ENCODE results near the gene TMEFF2. TPM values are rescaled to one million over a fixed set of nuclear protein-coding genes. Genes with fewer than 3 reads are reported as not detected.
"Not testable (repeated sequence)": the region's sequence is repeated elsewhere in the genome, so short reads cannot be mapped to it uniquely, and the experiment has no call there.

The TMEFF2 gene
- total and polyA plus RNA-seq, 3 donors from 2014 or later = 2.2 to 3.0 (median 2.7) TPM

DNA sequence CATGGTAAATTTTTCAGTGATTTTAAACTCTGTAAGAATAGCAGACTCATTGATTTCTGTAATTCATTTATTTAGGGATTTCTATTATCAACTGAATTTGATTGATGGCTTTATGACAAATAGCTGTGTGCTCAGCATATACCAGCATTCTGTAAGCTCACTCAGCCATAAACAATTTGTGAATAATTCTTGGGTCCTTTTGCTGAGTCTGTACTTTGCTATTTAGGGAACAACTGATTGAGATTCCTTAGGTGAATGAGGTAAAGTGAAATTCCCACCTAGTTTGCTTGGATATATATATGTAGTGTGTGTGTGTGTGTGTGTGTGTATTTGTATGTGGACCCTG, 271.1 kb downstream of the TMEFF2 start:
- Histone ChIP-seq H3K9me3 (no peaks in the 10 kb centered on the region), H3K4me1 (no peaks in the 10 kb centered on the region), H3K27me3 (no peaks in the 10 kb centered on the region), H3K4me3 (no peak overlapping the region), H3K36me3 (ENCODE audit: low read depth, missing control alignments) (no peaks in the 10 kb centered on the region), H3K27ac (no peak overlapping the region)
- no peak for DNase-seq
- TF ChIP-seq, protein P1, sequence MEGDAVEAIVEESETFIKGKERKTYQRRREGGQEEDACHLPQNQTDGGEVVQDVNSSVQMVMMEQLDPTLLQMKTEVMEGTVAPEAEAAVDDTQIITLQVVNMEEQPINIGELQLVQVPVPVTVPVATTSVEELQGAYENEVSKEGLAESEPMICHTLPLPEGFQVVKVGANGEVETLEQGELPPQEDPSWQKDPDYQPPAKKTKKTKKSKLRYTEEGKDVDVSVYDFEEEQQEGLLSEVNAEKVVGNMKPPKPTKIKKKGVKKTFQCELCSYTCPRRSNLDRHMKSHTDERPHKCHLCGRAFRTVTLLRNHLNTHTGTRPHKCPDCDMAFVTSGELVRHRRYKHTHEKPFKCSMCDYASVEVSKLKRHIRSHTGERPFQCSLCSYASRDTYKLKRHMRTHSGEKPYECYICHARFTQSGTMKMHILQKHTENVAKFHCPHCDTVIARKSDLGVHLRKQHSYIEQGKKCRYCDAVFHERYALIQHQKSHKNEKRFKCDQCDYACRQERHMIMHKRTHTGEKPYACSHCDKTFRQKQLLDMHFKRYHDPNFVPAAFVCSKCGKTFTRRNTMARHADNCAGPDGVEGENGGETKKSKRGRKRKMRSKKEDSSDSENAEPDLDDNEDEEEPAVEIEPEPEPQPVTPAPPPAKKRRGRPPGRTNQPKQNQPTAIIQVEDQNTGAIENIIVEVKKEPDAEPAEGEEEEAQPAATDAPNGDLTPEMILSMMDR (IDR thresholded peaks at IDR 0.05) = no peak
- no peak for TF ChIP-seq POLR2A (IDR thresholded peaks at IDR 0.05)
- intact Hi-C loops (cut with DNase I; ENCODE audit: low total_unique reads) = no loop called here

DNA sequence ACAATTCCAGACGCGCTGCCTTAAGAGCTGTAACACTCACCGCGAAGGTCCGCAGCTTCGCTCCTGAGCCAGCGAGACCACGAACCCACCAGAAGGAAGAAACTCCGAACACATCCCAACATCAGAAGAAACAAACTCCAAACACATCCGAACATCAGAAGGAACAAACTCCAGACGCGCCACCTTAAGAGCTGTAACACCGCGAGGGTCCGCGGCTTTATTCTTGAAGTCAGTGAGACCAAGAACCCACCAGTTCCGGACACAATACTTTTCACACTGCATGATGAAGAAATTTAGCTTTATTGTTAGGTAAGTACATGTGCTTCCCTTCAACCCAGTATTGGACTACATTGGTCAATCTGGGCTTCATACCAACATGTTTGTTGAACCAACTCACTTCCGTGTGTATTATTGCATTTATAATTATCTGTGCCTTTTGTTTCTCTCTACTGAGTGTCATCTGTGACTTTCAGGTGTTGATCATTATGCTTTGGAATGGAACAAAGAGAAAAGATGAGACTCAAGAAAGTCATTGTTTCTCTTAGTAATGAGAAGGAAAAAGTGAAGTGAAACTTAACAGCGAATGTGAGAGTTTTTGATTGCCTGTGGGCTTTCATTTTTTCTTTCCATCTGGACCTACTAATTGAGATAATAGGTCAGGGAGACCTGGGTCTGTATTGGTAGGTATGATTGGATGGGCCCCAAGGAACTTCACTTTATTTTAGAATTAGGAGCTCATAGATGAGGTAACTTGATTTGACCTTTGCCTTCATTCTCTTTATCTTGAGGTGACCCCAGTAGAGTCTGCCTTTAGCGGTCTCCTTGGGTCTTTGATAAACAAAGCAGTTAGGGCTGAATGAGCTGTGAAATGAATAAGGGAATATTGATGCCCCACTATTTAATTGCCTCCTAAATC, 271.7 kb downstream of the TMEFF2 start:
- H3K4me1 ChIP-seq = no peaks in the 10 kb centered on the region
- intact Hi-C loops (cut with DNase I; ENCODE audit: low total_unique reads) = no loop called here
- H3K9me3 ChIP-seq = no peaks in the 10 kb centered on the region
- H3K4me3 ChIP-seq = peak overlapping the region; percentile 15 to 39
- WGBS, 2 donors = 75 to 82% methylated on average over 20 of the region's 20 CpGs
- H3K27ac ChIP-seq = no peak overlapping the region
- H3K27me3 ChIP-seq = no peaks in the 10 kb centered on the region
- TF ChIP-seq, protein P1 (IDR thresholded peaks at IDR 0.05) = no peak
- TF ChIP-seq POLR2A (IDR thresholded peaks at IDR 0.05) = no peak
- no peak for DNase-seq
- no peaks in the 10 kb centered on the region for H3K36me3 ChIP-seq (ENCODE audit: low read depth, missing control alignments)

GRCh38 chr2:191921650-191922049, 273.1 kb downstream of the TMEFF2 start:
- H3K27ac ChIP-seq; H3K27me3 ChIP-seq; intact Hi-C loops (cut with DNase I; ENCODE audit: low total_unique reads); H3K36me3 ChIP-seq (ENCODE audit: low read depth, missing control alignments); H3K4me1 ChIP-seq; H3K9me3 ChIP-seq; DNase-seq: not testable (repeated sequence)
- peak overlapping the region in 1 of 2 donors; percentile 15 for H3K4me3 ChIP-seq
- 91% methylated on average over 32 of the region's 32 CpGs; no CpG with 5 or more reads in 1 of the 2 donors for WGBS, 2 donors

DNA sequence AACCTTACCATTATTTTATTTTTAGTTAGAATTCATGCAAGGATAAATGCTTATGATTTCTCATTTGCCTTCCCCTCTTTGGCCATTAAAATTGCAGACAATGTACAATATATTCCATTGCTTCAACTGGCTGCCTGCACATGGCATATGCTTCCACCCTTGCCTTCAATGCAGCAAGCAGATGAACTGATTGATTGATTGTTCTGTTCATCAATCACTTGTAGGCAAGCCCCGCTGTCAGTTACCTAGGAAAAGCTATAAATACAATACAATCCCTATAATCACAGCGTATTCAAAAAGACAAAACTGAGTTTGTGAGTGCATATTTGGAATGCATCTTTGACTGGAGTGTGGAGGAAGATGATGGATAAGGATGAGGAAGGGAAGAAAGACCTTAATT, 274.2 kb downstream of the TMEFF2 start:
- H3K27ac ChIP-seq = no peak overlapping the region
- no peak for DNase-seq
- 88 to 92% methylated on average over 2 of the region's 2 CpGs for WGBS, 2 donors
- no peaks in the 10 kb centered on the region for H3K36me3 ChIP-seq (ENCODE audit: low read depth, missing control alignments)
- H3K4me3 ChIP-seq = no peak overlapping the region
- H3K4me1 ChIP-seq = no peaks in the 10 kb centered on the region
- no peaks in the 10 kb centered on the region for H3K27me3 ChIP-seq
- TF ChIP-seq, protein P1 (IDR thresholded peaks at IDR 0.05) = no peak
- no peak for TF ChIP-seq POLR2A (IDR thresholded peaks at IDR 0.05)
- H3K9me3 ChIP-seq = no peaks in the 10 kb centered on the region
- intact Hi-C loops (cut with DNase I; ENCODE audit: low total_unique reads) = no loop called here

DNA sequence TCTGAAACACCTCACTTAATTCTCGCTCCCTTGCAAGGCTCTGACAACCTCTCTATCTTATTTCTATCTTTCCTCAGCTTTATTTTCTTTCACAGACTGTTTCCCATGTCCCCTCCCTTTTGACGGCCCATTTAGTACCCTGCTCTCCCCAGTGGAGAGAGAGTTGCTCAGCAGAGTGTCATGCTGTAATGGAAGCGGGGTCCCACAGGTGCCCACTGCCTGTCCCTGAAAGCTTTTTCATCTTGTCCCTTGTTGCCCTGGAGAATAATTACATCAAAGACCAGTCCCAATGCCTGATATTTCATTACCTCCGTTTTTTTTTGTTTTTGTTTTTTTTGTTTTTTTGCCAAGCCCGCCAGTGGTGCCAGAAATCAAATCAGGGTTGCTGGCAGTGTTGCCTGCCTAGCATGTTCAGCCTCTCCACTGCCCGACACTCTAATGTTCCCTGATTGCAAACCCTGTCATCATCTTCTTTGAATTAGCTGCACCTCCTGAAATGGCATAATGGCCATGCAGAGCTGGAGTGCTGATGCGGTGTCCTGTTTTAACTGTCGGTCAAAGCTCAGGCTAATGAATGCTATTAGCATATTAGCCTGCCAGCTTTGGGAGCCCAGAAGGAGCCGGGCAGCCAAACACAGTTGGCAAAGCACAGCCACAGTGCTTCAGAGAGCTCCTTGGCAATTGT, 276.6 kb downstream of the TMEFF2 start:
- no peak for DNase-seq
- intact Hi-C loops (cut with DNase I; ENCODE audit: low total_unique reads) = no loop called here
- Histone ChIP-seq H3K4me3 (no peak overlapping the region), H3K27ac (no peak overlapping the region), H3K27me3 (no peaks in the 10 kb centered on the region), H3K9me3 (no peaks in the 10 kb centered on the region), H3K4me1 (no peaks in the 10 kb centered on the region), H3K36me3 (ENCODE audit: low read depth, missing control alignments) (no peaks in the 10 kb centered on the region)
- 79 to 81% methylated on average over 9 of the region's 9 CpGs for WGBS, 2 donors
- TF ChIP-seq, protein P1 (IDR thresholded peaks at IDR 0.05) = no peak
- no peak for TF ChIP-seq POLR2A (IDR thresholded peaks at IDR 0.05)
